H1 (cell line): ENCODE results near the gene TNS1. TPM values are rescaled to one million over a fixed set of nuclear protein-coding genes. Genes with fewer than 3 reads are reported as not detected.

Source experiments
- CTCF ChIA-PET: fragments of 300-600 bp; sonication (Branson Sonifier 250); formaldehyde crosslinking; loops from one replicate; lab custom pipeline; 2021; ENCODE audit not compliant: partially characterized antibody; lab: Charles Lee
- POLR2A ChIA-PET: fragments of 300-600 bp; sonication (Branson Sonifier 250); formaldehyde crosslinking; loops from one replicate; lab custom pipeline; 2021; ENCODE audit warnings: inconsistent platforms; ENCODE audit not compliant: partially characterized antibody; lab: Charles Lee
- DNase-seq, 2 experiments: peaks; one replicate each; pipeline versions ENCODE4 v3.0.0 to v3.0.0-alpha.2; 2010 to 2022; ENCODE audit warnings: low spot score in 2 of 2, low read depth in 1 of 2, mixed read lengths in 1 of 2
- FAIRE-seq: peaks from 2 replicates; lab custom pipeline; 2011; peaks lifted over from hg19 to GRCh38; lab: Jason Lieb, UNC
- H2AFZ ChIP-seq: 2 replicates; pipeline ENCODE4 v1.8.1; 2012; ENCODE audit warnings: low read length, inconsistent platforms
- H2AK5ac ChIP-seq: 2 replicates; pipeline ENCODE4 v1.6.1; 2013; ENCODE audit warnings: low read depth, low read length
- H2BK120ac ChIP-seq: replicated peaks from 2 replicates; pipeline ENCODE3; 2013; ENCODE audit warnings: low read depth, low read length, inconsistent platforms
- H2BK12ac ChIP-seq: 2 replicates; pipeline ENCODE4 v1.6.1; 2013; ENCODE audit warnings: low read depth, low read length
- H2BK15ac ChIP-seq: 2 replicates; pipeline ENCODE4 v1.6.1; 2013; ENCODE audit warnings: low read length
- H2BK20ac ChIP-seq: 2 replicates; pipeline ENCODE4 v1.6.1; 2013; ENCODE audit warnings: low read length
- H2BK5ac ChIP-seq: 2 replicates; pipeline ENCODE4 v1.6.1; 2013; ENCODE audit warnings: low read depth, low read length
- H3K14ac ChIP-seq: 2 replicates; pipeline ENCODE4 v1.6.1; 2013; ENCODE audit warnings: inconsistent platforms; ENCODE audit not compliant: insufficient read length
- H3K18ac ChIP-seq: 2 replicates; pipeline ENCODE4 v1.6.1; 2013; ENCODE audit warnings: low read length; ENCODE audit errors: extremely low read depth
- H3K23ac ChIP-seq: 2 replicates; pipeline ENCODE4 v1.6.1; 2013; ENCODE audit warnings: inconsistent platforms; ENCODE audit not compliant: insufficient read length
- H3K23me2 ChIP-seq: 2 replicates; pipeline ENCODE4 v1.6.1; 2013; ENCODE audit warnings: low read depth, low read length
- H3K27ac ChIP-seq: 2 replicates; pipeline ENCODE4 v1.6.1; 2011; ENCODE audit warnings: low read depth, low read length, inconsistent platforms
- H3K27me3 ChIP-seq, 4 experiments: replicated peaks in 1 of 4; 1 replicate in 1 of 4; 2 replicates in 3 of 4; pipeline versions ENCODE4 v1.6.1 to v1.8.1; 2011 to 2013; ENCODE audit warnings: low read length in 3 of 4, mild to moderate bottlenecking in 3 of 4, inconsistent platforms in 2 of 4, mixed read lengths in 2 of 4, moderate library complexity in 1 of 4; ENCODE audit not compliant: control insufficient read depth in 3 of 4, insufficient read depth in 3 of 4; ENCODE audit errors: extremely low read depth in 1 of 4
- H3K36me3 ChIP-seq, 4 experiments: 2 replicates each; pipeline versions ENCODE4 v1.6.1 to v1.8.1; 2011 to 2013; ENCODE audit warnings: mild to moderate bottlenecking in 4 of 4, low read length in 3 of 4, moderate library complexity in 2 of 4, control low read depth in 1 of 4, inconsistent platforms in 1 of 4; ENCODE audit not compliant: insufficient read depth in 4 of 4, control insufficient read depth in 2 of 4
- H3K4ac ChIP-seq: replicated peaks from 2 replicates; pipeline ENCODE3; 2013; ENCODE audit warnings: low read length, low read depth, mixed read lengths, inconsistent platforms; ENCODE audit not compliant: insufficient read length
- H3K4me1 ChIP-seq, 4 experiments: replicated peaks in 1 of 4; 1 replicate in 1 of 4; 2 replicates in 3 of 4; pipeline versions ENCODE4 v1.6.1 to v1.8.1; 2011 to 2013; ENCODE audit warnings: low read length in 3 of 4, inconsistent platforms in 2 of 4, mixed read lengths in 1 of 4; ENCODE audit not compliant: insufficient read depth in 4 of 4, control insufficient read depth in 3 of 4
- H3K4me2 ChIP-seq, 2 experiments: 2 replicates each; pipeline versions ENCODE4 v1.6.1 to v1.8.1; 2011 to 2013; ENCODE audit warnings: low read depth in 2 of 2, low read length in 2 of 2, control low read depth in 1 of 2, inconsistent platforms in 1 of 2, mild to moderate bottlenecking in 1 of 2; ENCODE audit not compliant: insufficient read depth in 1 of 2
- H3K4me3 ChIP-seq, 4 experiments: fragments of 200-600, 300-600 bp in 1 of 4; sonication (generic), shearing (Covaris generic), sonication (Bioruptor Twin) in 1 of 4; 2 replicates each; pipeline versions ENCODE4 v1.5.1 to v1.8.1; 2011 to 2016; ENCODE audit warnings: low read length in 4 of 4, low read depth in 3 of 4, control low read depth in 2 of 4, inconsistent platforms in 2 of 4, mild to moderate bottlenecking in 2 of 4, mixed read lengths in 1 of 4, moderate library complexity in 1 of 4; ENCODE audit not compliant: insufficient read depth in 2 of 4; ENCODE audit errors: extremely low read depth in 1 of 4
- H3K56ac ChIP-seq: replicated peaks from 2 replicates; pipeline ENCODE3; 2013; ENCODE audit warnings: low read depth, mild to moderate bottlenecking, mixed read lengths, low read length, inconsistent platforms; ENCODE audit not compliant: insufficient read length
- H3K79me1 ChIP-seq: 2 replicates; pipeline ENCODE4 v1.6.1; 2013; ENCODE audit warnings: low read depth, low read length, control low read depth
- H3K79me2 ChIP-seq, 2 experiments: 2 replicates each; pipeline versions ENCODE4 v1.6.1 to v1.8.1; 2012 to 2013; ENCODE audit warnings: low read length in 2 of 2, mild to moderate bottlenecking in 2 of 2, inconsistent platforms in 1 of 2; ENCODE audit not compliant: insufficient read depth in 2 of 2, control insufficient read depth in 1 of 2
- H3K9ac ChIP-seq, 4 experiments: replicated peaks in 1 of 4; 1 replicate in 1 of 4; 2 replicates in 3 of 4; pipeline versions ENCODE4 v1.6.1 to v1.8.1; 2011 to 2013; ENCODE audit warnings: low read depth in 3 of 4, low read length in 3 of 4, control low read depth in 2 of 4, mild to moderate bottlenecking in 2 of 4, moderate library complexity in 2 of 4, inconsistent platforms in 1 of 4; ENCODE audit errors: extremely low read depth in 1 of 4
- H3K9me3 ChIP-seq, 2 experiments: 2 replicates each; pipeline versions ENCODE4 v1.6.1 to v1.8.1; 2012 to 2013; ENCODE audit warnings: mild to moderate bottlenecking in 2 of 2, moderate library complexity in 2 of 2, control low read depth in 1 of 2, inconsistent platforms in 1 of 2, low read depth in 1 of 2, low read length in 1 of 2, mixed read lengths in 1 of 2; ENCODE audit not compliant: insufficient read depth in 2 of 2
- H4K20me1 ChIP-seq, 2 experiments: replicated peaks in 1 of 2; 2 replicates each; pipeline versions ENCODE3 to v1.8.1; 2011 to 2013; ENCODE audit warnings: inconsistent platforms in 2 of 2, low read length in 2 of 2, mild to moderate bottlenecking in 1 of 2; ENCODE audit not compliant: insufficient read depth in 2 of 2, control insufficient read depth in 1 of 2
- H4K5ac ChIP-seq: 2 replicates; pipeline ENCODE4 v1.6.1; 2013; ENCODE audit warnings: low read length, low read depth, mixed read lengths, inconsistent platforms; ENCODE audit not compliant: insufficient read length
- H4K8ac ChIP-seq: 2 replicates; pipeline ENCODE4 v1.8.0; 2013; ENCODE audit warnings: mild to moderate bottlenecking, moderate library complexity, low read length, inconsistent platforms; ENCODE audit not compliant: insufficient read depth; ENCODE audit errors: extremely low read depth
- H4K91ac ChIP-seq: replicated peaks from 2 replicates; pipeline ENCODE3; 2013; ENCODE audit warnings: low read length, mixed read lengths, inconsistent platforms; ENCODE audit not compliant: insufficient read length
- KDM4A ChIP-seq: IDR thresholded peaks from one replicate; pipeline ENCODE4 v1.7.1; 2012; ENCODE audit warnings: low read depth, mild to moderate bottlenecking, moderate library complexity, low read length, inconsistent platforms; ENCODE audit not compliant: severe bottlenecking
- WGBS, 2 experiments: shearing (Covaris generic) in 1 of 2; methylation state at CpG; one replicate each; pipeline versions ENCODE4 v1.1.6 to v1.1.7; 2013 to 2015; ENCODE audit warnings: low lambda C conversion rate in 2 of 2, mixed read lengths in 2 of 2, inconsistent platforms in 1 of 2, low coverage in 1 of 2, missing lambda C conversion rate in 1 of 2; ENCODE audit not compliant: insufficient replicate concordance in 2 of 2, insufficient coverage in 1 of 2, insufficient read length in 1 of 2; ENCODE audit errors: extremely low coverage in 1 of 2, missing lambda C conversion rate in 1 of 2; 5-methylcytosine and 5-hydroxymethylcytosine counted together
- polyA plus RNA-seq, 7 experiments: library from polyadenylated mRNA; depleted of rRNA in 3 of 7; stranded (reverse) in 5 of 7; unstranded in 2 of 7; fragments of >200 nt in 5 of 7; fragments of 200-250 nt in 2 of 7; gene quantifications; 1 replicate in 5 of 7; 2 replicates in 1 of 7; 4 replicates in 1 of 7; pipeline versions ENCODE4 v1.2.1 to v1.2.3, GENCODE V29; 2011 to 2013; ENCODE audit warnings: missing spikeins in 2 of 7, mixed read lengths in 2 of 7
- total RNA-seq: library from RNA; stranded (reverse); fragmentation: NEBNext Ultra II Directional; extraction: Animal tissue kit (Norgen Biotek cat#: 25700); gene quantifications from 2 replicates; pipeline ENCODE4 v1.2.1, GENCODE V29; 2021
- TF ChIP-seq, protein P1 (sequence below): IDR thresholded peaks from 2 replicates; pipeline ENCODE4 v1.6.1; 2012; ENCODE audit warnings: inconsistent platforms

Gene TNS1
- total and polyA plus RNA-seq, 2 of the 8 experiments (the other 6 are each of a cell fraction or from before 2014, with no cell fraction given) = 1.5 to 5.1 TPM

DNA sequence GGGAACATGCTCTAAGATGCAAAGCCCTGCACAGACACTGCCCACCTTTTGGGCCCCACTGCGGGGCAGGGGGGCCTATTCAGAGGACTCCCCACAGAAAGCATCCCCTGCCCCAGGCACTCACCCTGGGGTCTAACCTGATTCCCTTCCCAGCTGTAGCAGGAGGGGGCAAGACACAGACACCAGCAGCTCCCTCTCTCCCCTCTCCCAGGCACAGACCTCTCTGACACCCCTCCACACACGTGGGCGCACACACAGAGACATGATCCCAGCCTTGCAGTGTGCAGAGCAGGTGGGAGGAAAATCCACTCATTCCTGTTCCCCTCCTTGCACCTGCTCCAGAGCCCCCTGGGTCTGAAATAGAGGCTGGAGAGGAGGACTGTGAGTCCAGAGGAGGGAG is 10.7 kb downstream of the TNS1 start:
- H3K79me2 ChIP-seq = no peaks in the 10 kb centered on the region
- H4K91ac ChIP-seq = no peak overlapping the region
- H4K20me1 ChIP-seq = peaks cover 0 to 7% of the 10 kb centered on the region in 2 experiments
- no peak overlapping the region for H3K18ac ChIP-seq
- no peak overlapping the region for H2BK12ac ChIP-seq
- H3K23me2 ChIP-seq = peaks cover 10% of the 10 kb centered on the region; the same call in 1 of the 2 replicates
- no peak overlapping the region for H2AFZ ChIP-seq
- no peak overlapping the region for H3K27ac ChIP-seq
- no peaks in the 10 kb centered on the region; a peak in 3 of 7 replicates for H3K27me3 ChIP-seq
- H3K14ac ChIP-seq = no peak overlapping the region
- H3K79me1 ChIP-seq = no peaks in the 10 kb centered on the region
- no peak overlapping the region for H3K56ac ChIP-seq
- no peak overlapping the region for H2BK15ac ChIP-seq
- H2BK20ac ChIP-seq = no peak overlapping the region
- no peak overlapping the region for H3K4me2 ChIP-seq
- H3K36me3 ChIP-seq = no peaks in the 10 kb centered on the region
- H4K5ac ChIP-seq = no peak overlapping the region
- H3K9ac ChIP-seq = no peak overlapping the region
- no peaks in the 10 kb centered on the region for H3K9me3 ChIP-seq
- CTCF ChIA-PET = interaction anchor here (1.2 to 22.4 kb wide), 10 partner anchors 15 to 202 kb away, joined by 4 to 480 read pairs (median 20); no protein-coding TSS in a partner anchor
- H2BK5ac ChIP-seq = no peak overlapping the region
- POLR2A ChIA-PET = no interaction called here
- H3K4me3 ChIP-seq = no peak overlapping the region
- no peak overlapping the region for H3K4ac ChIP-seq
- FAIRE-seq = no peak
- H4K8ac ChIP-seq = no peak overlapping the region
- H2BK120ac ChIP-seq = no peak overlapping the region
- H3K4me1 ChIP-seq = peaks cover 0 to 18% (median 10%) of the 10 kb centered on the region in 4 experiments; a peak in 5 of 7 replicates
- WGBS, 2 experiments = 91% methylated on average over 3 of the region's 3 CpGs; no CpG with 5 or more reads in 1 of the 2 experiments
- H2AK5ac ChIP-seq = no peak overlapping the region
- no peak for DNase-seq
- no peak overlapping the region for H3K23ac ChIP-seq
- TF ChIP-seq, protein P1, sequence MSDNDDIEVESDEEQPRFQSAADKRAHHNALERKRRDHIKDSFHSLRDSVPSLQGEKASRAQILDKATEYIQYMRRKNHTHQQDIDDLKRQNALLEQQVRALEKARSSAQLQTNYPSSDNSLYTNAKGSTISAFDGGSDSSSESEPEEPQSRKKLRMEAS = no peak
- no peak for TF ChIP-seq KDM4A
